GM18870 (cell line): ENCODE results near the gene ARHGAP26.
"Not testable (repeated sequence)": the region's sequence is repeated elsewhere in the genome, so short reads cannot be mapped to it uniquely, and the experiment has no call there.

ENCODE experiments used
- ATAC-seq: cut with Tn5 transposase; IDR thresholded peaks from one replicate; pipeline ENCODE4 v1.9.1; 2021; ENCODE audit warnings: moderate library complexity; ENCODE audit not compliant: unreplicated experiment

ARHGAP26 gene

GRCh38 chr5:142977363-142978051, 207.3 kb downstream of the ARHGAP26 start:
- peak; percentile 83 for ATAC-seq

DNA sequence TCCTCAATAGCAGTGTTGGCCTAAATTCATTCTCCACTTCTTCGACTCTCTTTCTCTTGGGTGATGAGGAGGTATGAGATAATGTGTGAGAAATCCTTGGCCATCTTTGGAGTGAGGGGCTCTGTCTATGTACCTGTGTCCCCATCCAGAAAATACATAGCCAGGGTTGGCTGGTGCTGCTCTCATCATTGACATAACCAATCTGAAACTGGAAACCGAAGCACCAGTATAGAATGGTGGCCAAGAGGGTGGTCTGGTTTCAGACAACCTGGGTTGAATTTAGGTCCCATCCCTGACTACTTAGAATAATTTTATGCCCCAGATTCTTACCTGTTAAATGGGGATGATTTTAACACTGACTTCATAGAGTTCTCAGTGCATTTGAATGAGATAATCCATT, 208.1 kb downstream of the ARHGAP26 start:
- ATAC-seq, result no peak

GRCh38 chr5:142978726-142979125, 208.5 kb downstream of the ARHGAP26 start:
- ATAC-seq, result no peak

GRCh38 chr5:142979636-142980035, 209.5 kb downstream of the ARHGAP26 start:
- ATAC-seq, result no peak

DNA sequence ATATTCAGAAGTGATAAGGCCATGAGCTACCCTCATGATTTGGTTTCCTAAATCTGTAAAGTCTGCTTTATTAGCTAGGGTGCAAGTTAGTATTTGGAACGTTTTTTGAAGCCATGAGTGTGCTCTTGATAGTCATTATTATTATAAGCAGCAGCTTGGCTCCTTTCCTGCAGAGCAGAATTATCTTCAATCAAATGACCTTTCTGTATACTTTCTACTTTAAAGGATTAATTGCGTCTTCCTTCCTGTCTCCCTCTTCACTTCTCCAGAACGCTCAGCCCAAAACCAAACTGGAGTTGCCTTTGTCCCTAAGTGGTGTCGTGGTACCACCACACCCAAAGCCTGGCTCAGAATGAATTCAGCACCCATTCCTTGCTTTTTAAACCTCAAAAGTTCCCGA, 211.3 kb downstream of the ARHGAP26 start:
- no peak for ATAC-seq

DNA sequence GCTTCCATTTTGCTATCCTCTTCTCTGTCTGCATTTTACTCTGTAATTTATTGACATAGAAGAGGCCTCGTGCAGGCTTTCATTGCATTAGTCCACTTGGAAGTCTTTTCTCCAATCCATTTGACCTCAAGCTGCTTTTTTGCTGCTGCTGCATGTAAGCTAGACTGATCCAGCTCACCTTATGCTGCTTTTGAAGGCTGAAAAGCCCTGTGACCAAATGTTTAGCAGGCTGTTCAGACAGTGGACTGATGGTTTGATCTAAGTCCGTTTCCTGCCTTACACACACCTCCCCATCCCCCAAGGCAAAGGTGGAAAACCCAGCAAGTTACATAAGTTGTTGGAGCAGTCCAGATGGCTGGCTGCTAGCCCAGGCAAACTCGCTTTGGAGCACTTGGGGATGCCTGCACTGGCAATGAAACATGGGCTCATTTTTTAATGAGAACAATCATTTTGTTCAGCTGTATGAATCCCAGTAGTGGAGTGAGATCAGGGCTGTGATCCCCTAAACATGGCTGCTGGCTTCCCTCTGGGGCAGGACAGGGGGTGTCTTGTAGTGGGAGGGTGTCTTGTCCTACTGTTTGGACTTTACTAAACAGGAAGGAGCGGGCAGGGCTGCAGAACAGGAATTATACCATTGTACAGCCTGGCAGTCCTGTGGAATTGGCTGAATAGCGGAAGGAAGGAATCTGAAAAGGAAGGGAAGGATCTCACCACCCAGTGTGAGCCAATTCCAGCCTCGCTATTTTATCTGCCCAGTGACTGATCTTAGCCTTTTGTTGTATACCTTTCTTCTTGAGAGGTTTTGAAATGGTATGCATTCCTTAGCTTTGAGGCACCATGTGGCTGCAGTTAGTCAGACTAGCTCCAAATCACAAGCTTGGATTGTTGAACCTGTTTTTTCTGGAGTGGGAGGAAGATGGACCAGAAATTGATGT, 212.0 kb downstream of the ARHGAP26 start:
- ATAC-seq, result no peak

DNA sequence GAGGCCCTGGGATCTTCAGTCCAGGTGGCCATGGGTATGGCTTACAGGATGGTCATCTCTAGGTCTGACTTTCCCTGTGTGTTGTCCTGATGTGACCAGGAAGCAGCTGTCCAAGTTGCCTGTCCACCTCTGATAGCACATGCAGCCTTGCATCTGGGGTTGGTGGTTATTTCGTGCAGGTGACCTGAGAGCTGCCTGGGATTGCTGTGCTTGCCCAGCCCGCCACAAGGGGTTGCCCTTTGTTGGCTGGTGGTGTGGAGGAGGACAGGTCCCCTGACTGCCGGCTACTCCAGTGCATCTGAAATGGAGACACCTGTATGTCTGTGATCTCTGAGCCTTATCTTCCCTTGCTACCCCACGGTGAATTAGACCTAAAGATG, 212.6 kb downstream of the ARHGAP26 start:
- ATAC-seq, result no peak

DNA sequence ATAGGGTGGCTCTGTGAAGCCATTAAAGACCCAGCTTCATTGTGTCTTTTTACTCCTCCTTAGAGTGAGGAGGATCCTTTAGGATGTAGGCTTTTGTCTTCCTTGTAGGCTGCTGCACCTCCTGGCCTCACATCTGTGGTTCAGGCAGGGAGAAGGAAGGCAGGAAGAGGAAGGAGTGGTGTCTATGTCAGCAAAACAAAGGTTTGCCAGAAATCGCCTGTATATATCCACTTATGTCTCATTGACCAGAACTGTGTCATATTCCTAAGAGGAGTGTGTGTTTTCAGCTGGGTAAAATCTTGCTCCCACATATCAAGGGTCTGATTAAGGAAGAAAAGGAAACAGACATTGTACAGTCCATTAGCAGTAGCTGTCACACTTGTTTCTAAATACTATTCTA, 213.8 kb downstream of the ARHGAP26 start:
- ATAC-seq, result no peak

DNA sequence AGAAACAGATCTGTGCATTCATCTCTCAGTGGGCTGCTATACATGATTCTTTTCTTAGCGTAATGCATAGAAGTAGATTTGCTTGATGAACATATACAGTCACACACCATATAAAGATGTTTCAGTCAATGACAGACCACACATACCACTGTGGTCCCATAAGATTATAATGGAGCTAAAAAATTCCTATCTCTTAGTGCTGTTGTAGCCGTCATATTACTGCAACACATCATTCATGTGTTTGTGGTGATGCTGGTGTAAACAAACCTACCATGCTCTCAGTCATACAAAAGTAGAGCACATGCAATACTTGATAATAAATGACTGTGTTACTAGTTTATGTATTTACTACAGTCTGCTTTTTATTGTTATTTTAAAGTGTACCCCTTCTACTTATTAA, 214.3 kb downstream of the ARHGAP26 start:
- ATAC-seq, result no peak

DNA sequence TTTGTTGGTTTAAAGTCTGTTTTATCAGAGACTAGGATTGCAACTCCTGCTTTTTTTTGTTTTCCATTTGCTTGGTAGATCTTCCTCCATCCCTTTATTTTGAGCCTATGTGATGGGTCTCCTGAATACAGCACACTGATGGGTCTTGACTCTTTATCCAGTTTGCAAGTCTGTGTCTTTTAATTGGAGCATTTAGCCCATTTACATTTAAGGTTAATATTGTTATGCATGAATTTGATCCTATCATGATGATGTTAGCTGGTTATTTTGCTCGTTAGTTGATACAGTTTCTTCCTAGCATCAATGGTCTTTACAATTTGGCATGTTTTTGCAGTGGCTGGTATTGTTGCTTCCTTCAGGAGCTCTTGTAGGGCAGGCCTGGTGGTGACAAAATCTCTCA, 219.1 kb downstream of the ARHGAP26 start:
- ATAC-seq, result not testable (repeated sequence)

- ATAC-seq, result not testable (repeated sequence)
Measured at GRCh38 chr5:142990073-142990472, 219.9 kb downstream of the ARHGAP26 start.

DNA sequence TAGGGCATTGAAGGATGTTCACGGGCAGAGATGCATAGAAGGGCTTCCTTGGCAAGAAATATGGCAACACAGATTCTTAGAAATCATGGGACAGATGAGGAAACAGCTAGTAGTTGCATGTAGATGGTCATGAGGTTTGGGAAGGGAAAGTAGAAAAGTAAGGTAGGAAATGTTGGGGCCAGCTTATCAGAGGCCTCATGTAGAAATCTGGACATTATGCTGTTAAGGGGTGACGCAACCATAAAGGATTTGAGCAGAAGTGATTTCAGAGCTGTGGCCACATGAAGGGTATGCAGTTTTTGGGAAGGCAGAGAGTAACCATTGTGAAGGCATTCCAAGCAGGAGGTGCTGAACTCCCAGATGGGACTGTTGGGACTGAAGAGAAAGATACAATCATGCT, 224.0 kb downstream of the ARHGAP26 start:
- no peak for ATAC-seq

GRCh38 chr5:142995621-142996020, 225.4 kb downstream of the ARHGAP26 start:
- not testable (repeated sequence) for ATAC-seq

DNA sequence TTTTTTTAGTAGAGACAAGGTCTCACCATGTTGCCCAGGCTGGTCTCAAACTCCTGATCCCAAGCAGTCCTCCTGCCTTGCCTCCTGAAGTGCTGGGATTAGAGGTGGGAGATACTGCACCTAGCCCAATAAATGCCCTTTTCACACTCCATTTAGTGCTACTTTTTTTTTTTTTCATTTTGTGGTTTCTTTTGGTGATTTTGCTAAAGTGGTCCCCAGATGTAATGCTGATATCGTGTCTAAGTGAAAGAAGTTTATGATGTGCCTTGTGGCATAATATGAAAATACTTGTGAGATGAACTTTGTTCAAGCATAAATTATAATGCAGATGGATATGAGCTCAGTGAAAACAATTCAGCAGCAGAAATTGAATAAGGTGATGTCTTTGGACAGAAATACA, 227.4 kb downstream of the ARHGAP26 start:
- no peak for ATAC-seq

DNA sequence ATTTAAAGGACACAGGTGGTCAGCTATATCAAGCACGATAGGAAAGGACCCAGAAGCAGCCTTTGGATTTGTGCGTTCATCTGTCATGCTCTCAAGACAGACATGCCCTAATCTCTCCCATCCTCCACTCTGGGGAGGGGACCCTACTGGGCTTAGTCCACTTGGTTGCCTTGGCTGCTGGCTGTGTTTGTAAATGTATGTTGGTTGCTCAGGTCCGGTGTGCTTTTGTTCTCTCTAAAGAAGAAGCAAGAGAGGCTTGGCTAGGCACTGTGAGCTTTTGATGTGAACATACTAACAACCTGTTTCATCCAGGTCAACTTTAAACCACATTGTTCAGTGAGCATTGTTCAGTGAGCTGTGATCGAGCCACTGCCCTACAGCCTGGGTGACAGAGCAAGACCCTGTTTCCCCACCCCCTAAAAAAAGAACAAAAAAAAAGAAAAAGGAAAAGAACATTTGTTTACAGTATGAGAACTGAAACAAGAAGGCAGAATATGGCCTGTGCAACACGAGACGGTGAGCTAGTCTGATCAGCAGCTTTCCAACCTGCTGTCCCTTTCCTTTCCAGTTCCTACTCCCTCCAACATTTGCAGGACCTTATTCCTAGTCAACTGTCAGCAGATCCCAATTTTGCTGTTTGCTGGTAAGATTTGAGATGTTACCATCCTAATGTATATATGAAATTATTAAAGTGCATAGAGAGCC, 228.3 kb downstream of the ARHGAP26 start:
- ATAC-seq, result no peak

GRCh38 chr5:143000551-143000950, 230.4 kb downstream of the ARHGAP26 start:
- ATAC-seq, result not testable (repeated sequence)

DNA sequence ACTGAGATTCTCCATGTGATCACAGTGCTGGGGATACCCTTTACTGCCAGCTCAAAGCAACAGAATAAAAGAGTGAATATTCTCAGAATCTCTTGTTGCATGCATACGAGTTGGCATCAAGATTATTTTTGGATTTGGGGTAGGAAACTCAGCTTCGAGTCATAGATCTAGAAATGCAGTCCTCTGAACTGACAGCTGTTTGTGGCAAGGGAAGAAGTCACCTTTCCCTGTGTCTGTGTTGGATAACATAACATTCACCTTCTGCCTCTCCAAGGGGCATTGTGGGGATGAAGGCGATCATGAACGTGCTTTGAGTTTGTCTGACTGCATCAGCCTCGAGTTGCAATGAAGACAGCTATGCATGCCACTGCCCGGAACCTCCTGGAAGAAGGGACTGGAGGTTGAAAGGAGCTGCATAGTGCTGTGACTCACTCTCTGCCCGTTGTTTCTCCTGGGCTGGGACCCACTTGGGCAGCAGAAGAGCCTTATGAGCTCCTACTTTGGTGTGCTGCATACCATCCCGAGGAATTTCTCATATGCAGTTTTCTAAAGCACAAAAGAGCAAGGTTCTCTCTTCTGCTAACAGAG, 231.7 kb downstream of the ARHGAP26 start:
- ATAC-seq, result no peak

GRCh38 chr5:143002459-143003327, 232.5 kb downstream of the ARHGAP26 start:
- peak; percentile 75 for ATAC-seq

DNA sequence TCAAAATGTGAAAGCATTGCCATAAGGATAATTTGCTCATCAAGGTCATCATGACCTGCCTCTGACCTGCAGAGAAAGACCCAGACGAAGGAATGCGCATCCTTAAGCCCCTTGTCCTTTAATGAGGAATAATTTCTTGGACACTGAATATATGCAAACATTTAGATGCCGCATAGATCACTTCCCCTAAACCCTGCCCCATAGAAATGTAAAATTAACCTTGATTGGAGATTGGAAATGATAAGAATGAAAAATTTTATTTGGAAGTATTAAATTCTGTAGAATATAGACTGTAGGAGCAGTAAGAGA, 233.1 kb downstream of the ARHGAP26 start:
- no peak for ATAC-seq

DNA sequence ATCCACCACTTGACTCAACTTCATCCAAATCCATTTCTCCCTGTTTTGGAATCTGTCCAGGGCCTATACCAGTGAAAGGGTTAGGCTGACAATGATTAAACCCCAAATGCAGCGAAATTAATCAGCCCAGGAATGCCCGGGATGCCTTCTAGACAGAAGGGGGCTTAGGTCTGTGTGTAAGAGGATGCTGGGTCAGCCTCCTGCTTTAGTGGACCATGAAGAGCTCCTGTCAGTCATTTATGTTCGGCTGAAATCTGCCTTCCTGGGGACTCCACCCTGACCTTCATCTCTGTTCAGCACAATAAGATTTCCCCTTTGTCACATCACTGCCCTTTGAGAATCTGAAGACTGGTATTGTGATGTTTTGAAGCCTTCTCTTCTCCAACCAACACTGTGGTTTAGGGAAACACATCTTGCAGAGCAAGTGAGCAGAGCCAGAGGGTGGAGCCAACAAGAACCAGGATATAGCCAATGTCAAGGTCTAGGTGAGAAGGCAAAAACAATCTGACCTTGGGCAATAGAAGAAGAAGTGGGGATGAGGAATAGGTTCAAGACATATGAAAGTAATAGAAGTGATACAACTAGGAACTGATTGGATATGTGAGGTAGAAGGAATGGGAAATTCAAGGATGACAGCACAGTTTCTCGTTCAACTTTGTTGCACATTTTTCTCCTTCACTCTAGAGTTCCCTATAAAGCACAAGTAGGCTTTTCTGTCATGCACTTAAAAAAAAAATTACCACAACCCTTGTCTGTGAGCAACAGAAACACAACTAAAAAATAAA, 234.4 kb downstream of the ARHGAP26 start:
- no peak for ATAC-seq
